A549 (cell line): ENCODE measurements around the gene CFAP65. TPM values are rescaled to one million over a fixed set of nuclear protein-coding genes. Genes with fewer than 3 reads are reported as not detected.

Experiments
- ATAC-seq, 2 experiments: fragments of 200-7000 bp in 1 of 2; fragments of >200 bp in 1 of 2; cut with Nextera tagmentation in 1 of 2; cut with Tn5 transposase in 1 of 2; 3 replicates each; pipeline versions ENCODE4 v1.8.0 to v1.9.1; 2018 to 2020; ENCODE audit warnings: mild to moderate bottlenecking in 1 of 2, moderate library complexity in 1 of 2
- CTCF ChIA-PET: fragments of 300-600 bp; sonication (Branson Sonifier 250); formaldehyde crosslinking; extraction: SDS; loops from one replicate; lab custom pipeline; 2021; ENCODE audit warnings: antibody characterized with exemption, inconsistent platforms; lab: Yijun Ruan, JAX
- POLR2A ChIA-PET: fragments of 350-600 bp; formaldehyde crosslinking; extraction: SDS; loops from one replicate; lab custom pipeline; 2021; ENCODE audit warnings: antibody characterized with exemption, inconsistent platforms; lab: Yijun Ruan, JAX
- DNase-seq, 2 experiments: peaks; one replicate each; pipeline versions ENCODE4 v3.0.0 to v3.0.0-alpha.2; 2011 to 2016; ENCODE audit warnings: low read depth in 1 of 2, low spot score in 1 of 2
- FAIRE-seq: peaks from 2 replicates; lab custom pipeline; 2011; peaks lifted over from hg19 to GRCh38; lab: Jason Lieb, UNC
- H3K27ac ChIP-seq, 2 experiments: fragments of >200 bp; sonication (Bioruptor Twin); formaldehyde crosslinking; 3 replicates each; pipeline ENCODE4 v1.5.1; 2016 to 2017
- H3K4me1 ChIP-seq: fragments of >200 bp; sonication (Bioruptor Twin); formaldehyde crosslinking; 3 replicates; pipeline ENCODE4 v1.6.1; 2016
- H3K4me2 ChIP-seq: fragments of >200 bp; sonication (Bioruptor Twin); formaldehyde crosslinking; 3 replicates; pipeline ENCODE4 v1.6.1; 2016
- H3K4me3 ChIP-seq: fragments of >200 bp; sonication (Bioruptor Twin); formaldehyde crosslinking; 3 replicates; pipeline ENCODE4 v1.5.1; 2016
- H3K9me3 ChIP-seq: fragments of >200 bp; sonication (Bioruptor Twin); formaldehyde crosslinking; 3 replicates; pipeline ENCODE4 v1.6.1; 2016
- CBX8 ChIP-seq: fragments of 200-600 bp; sonication (generic); IDR thresholded peaks from 2 replicates; pipeline ENCODE4 v1.6.1; 2016
- E2F6 ChIP-seq: IDR thresholded peaks from 2 replicates; pipeline ENCODE4 v1.6.1; 2012; ENCODE audit warnings: low read depth, borderline replicate concordance
- EP300 ChIP-seq, 2 experiments: fragments of >200 bp; sonication (Bioruptor Twin); formaldehyde crosslinking; IDR thresholded peaks; 2 replicates in 1 of 2; 3 replicates in 1 of 2; pipeline ENCODE4 v1.6.1; 2016 to 2017
- GATA3 ChIP-seq: IDR thresholded peaks from 2 replicates; pipeline ENCODE4 v1.6.1; 2012; ENCODE audit warnings: borderline replicate concordance
- HEYL ChIP-seq: fragments of 250-450 bp; sonication (Bioruptor Pico); IDR thresholded peaks from 2 replicates; pipeline ENCODE4 v1.8.0; 2021; ENCODE audit warnings: mild to moderate bottlenecking, moderate library complexity
- JUNB ChIP-seq: fragments of >200 bp; sonication (Bioruptor Twin); formaldehyde crosslinking; IDR thresholded peaks from 2 replicates; pipeline ENCODE4 v1.6.1; 2016
- POLR2AphosphoS2 ChIP-seq: conservative IDR thresholded peaks from 2 replicates; pipeline ENCODE4 v1.6.1; 2012; ENCODE audit warnings: low read length, improper control_type of control experiment, inconsistent platforms
- RAD21 ChIP-seq, 2 experiments: fragments of >200 bp in 1 of 2; sonication (Bioruptor Twin) in 1 of 2; formaldehyde crosslinking in 1 of 2; IDR thresholded peaks in 1 of 2; conservative IDR thresholded peaks in 1 of 2; 2 replicates in 1 of 2; 3 replicates in 1 of 2; pipeline ENCODE4 v1.6.1; 2012 to 2018; ENCODE audit warnings: inconsistent platforms in 1 of 2
- RARB ChIP-seq: fragments of 250-450 bp; sonication (Bioruptor Pico); IDR thresholded peaks from 2 replicates; pipeline ENCODE4 v1.8.0; 2021; ENCODE audit warnings: mild to moderate bottlenecking, moderate library complexity
- RNF2 ChIP-seq: fragments of 200-600 bp; sonication (generic); IDR thresholded peaks from 2 replicates; pipeline ENCODE4 v1.6.1; 2016; ENCODE audit warnings: low read depth, mild to moderate bottlenecking, antibody characterized with exemption, moderate library complexity, borderline replicate concordance
- WGBS: methylation state at CpG from one replicate; pipeline ENCODE4 v1.1.6; 2017; ENCODE audit errors: missing lambda C conversion rate; 5-methylcytosine and 5-hydroxymethylcytosine counted together
- polyA plus RNA-seq, 4 experiments: library from polyadenylated mRNA; depleted of rRNA in 3 of 4; stranded (reverse); fragments of >200 nt; fragmentation: RNase III in 1 of 4; extraction: RNeasy Plus Mini Kit Qiagen cat#74134 plus additional on column Dnase treatment in 1 of 4; gene quantifications; 2 replicates in 3 of 4; 3 replicates in 1 of 4; pipeline ENCODE4 v1.2.3, GENCODE V29; 2011 to 2017
- small RNA-seq, 6 experiments: library from RNA; depleted of rRNA; stranded (forward); fragments of <200 nt; gene quantifications; one replicate each; pipeline ENCODE3, GENCODE V24; 2012
- TF ChIP-seq, protein P1 (sequence below): fragments of >200 bp; sonication (Bioruptor Twin); formaldehyde crosslinking; IDR thresholded peaks from 2 replicates; pipeline ENCODE4 v1.6.1; 2016
- TF ChIP-seq, protein P2 (sequence below): IDR thresholded peaks from 2 replicates; pipeline ENCODE4 v1.6.1; 2012

The CFAP65 gene
- polyA plus RNA-seq, 2 of the 4 experiments (the other 2 are of a cell fraction), result 0.12 to 0.14 TPM

DNA sequence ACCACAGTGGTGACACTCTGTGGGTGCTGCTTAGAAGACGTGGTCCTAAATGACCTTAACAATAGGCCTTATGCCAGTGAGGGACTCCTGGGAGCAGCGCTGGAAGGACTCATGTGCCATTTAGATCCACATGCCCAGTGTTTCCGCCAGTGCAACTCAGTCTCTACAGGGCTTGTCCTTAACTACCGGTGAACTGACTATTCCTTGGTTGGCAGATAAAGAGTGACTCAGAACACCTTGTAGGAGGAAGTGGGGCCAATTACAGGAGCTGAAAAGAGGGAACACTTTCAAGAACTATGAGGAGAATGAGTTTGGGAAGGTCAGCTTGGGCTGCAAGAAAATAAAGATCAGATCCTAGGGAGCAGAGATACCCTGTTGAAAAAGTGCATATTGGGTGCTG, 83.6 kb downstream of the CFAP65 start:
- Histone ChIP-seq H3K4me1 (peaks cover 24% of the 10 kb centered on the region), H3K4me2 (no peak overlapping the region), H3K27ac (no peak overlapping the region), H3K4me3 (no peak overlapping the region), H3K9me3 (no peaks in the 10 kb centered on the region)
- TF ChIP-seq, protein P1, sequence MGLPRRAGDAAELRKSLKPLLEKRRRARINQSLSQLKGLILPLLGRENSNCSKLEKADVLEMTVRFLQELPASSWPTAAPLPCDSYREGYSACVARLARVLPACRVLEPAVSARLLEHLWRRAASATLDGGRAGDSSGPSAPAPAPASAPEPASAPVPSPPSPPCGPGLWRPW, result no peak
- TF ChIP-seq RNF2, result no peak
- FAIRE-seq (no peak), ATAC-seq (no peak), DNase-seq (no peak)
- 41% methylated on average over 4 of the region's 4 CpGs for WGBS
- ChIA-PET POLR2A (no interaction called here), CTCF (interaction anchor here (0.8 to 12.4 kb wide), 6 partner anchors 8 to 83 kb away, joined by 3 to 140 read pairs (median 8); no protein-coding TSS in a partner anchor)

DNA sequence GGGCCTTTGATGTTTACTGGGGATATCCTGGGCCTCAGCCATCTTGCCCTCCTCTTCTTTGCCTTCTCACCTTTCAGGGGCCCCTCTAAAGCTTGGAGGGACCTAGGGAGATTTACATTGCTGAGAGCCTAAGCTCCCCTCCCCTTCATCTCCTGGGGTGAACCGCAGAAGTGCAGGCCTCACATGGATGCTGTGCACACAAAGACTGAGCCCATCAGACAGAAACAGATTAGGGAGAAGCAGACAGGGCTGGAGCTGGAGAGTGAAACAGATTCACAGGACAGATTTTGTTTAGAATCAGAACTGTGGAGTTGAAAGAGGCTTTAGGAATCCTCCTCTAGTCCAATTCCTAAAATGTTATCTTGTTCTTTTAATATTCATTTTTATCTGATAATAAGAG, 85.3 kb downstream of the CFAP65 start:
- Histone ChIP-seq H3K4me1 (peaks cover 14% of the 10 kb centered on the region), H3K27ac (no peak overlapping the region), H3K4me2 (no peak overlapping the region), H3K4me3 (no peak overlapping the region), H3K9me3 (no peaks in the 10 kb centered on the region)
- CTCF ChIA-PET, result interaction anchor here (1.9 to 4.0 kb wide), 3 partner anchors 24 to 58 kb away, joined by 7 to 25 read pairs (median 10); no protein-coding TSS in a partner anchor
- 100% methylated on average over 1 of the region's 1 CpG for WGBS
- FAIRE-seq, result no peak
- POLR2A ChIA-PET, result no interaction called here
- no peak for DNase-seq
- TF ChIP-seq E2F6, result no peak
- TF ChIP-seq HEYL, result no peak
- TF ChIP-seq GATA3, result no peak
- no peak for ATAC-seq

- FAIRE-seq (no peak), ATAC-seq (no peak), DNase-seq (no peak)
- 60% methylated on average over 8 of the region's 8 CpGs for WGBS
- Histone ChIP-seq H3K9me3 (no peaks in the 10 kb centered on the region), H3K4me1 (peaks cover 3% of the 10 kb centered on the region; the same call in 1 of the 3 replicates), H3K27ac (no peak overlapping the region), H3K4me2 (no peak overlapping the region), H3K4me3 (no peak overlapping the region)
- ChIA-PET CTCF (interaction anchor here (0.6 to 3.4 kb wide), 6 partner anchors 9 to 175 kb away, joined by 3 to 10 read pairs (median 6); no protein-coding TSS in a partner anchor), POLR2A (no interaction called here)
- no peak for TF ChIP-seq HEYL
- no peak for TF ChIP-seq RARB
Observed at GRCh38 chr2:218954541-218955300, 86.6 kb downstream of the CFAP65 start.

DNA sequence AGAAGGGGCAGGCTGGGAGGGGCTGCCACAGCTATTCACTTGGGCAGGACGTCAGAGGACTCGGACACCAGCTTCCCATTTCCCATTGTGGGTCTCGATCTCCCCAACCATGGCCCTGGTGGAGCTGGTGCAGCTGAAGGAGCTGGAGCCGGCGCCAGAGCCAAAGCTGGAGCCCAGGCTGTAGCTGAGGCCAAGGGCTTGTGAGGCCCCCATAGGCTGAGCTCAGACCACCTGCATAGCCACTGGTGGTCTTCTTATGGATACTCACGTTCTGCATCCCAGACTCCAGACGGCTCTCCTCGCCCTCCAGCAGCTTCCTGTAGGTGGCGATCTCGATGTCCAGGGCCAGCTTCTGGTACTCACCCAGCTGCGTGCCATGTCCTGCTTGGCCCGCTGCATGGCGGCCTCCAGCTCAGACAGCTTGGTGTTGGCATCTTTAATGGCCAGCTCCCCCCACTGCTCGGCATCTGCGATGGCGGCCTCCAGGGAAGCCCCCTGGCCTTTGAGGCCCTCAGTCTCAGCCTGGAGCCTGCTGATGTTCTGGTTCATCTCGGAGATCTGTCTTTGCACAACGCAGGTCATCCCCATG, 87.9 kb downstream of the CFAP65 start:
- Histone ChIP-seq H3K4me2 (no peak overlapping the region), H3K4me1 (no peaks in the 10 kb centered on the region), H3K27ac (no peak overlapping the region), H3K9me3 (no peaks in the 10 kb centered on the region), H3K4me3 (no peak overlapping the region)
- 61% methylated on average over 14 of the region's 18 CpGs for WGBS
- ChIA-PET CTCF (interaction anchor here (0.6 to 4.3 kb wide), 8 partner anchors 27 to 758 kb away, joined by 3 to 18 read pairs (median 6); no protein-coding TSS in a partner anchor), POLR2A (no interaction called here)
- no peak for FAIRE-seq
- no peak for DNase-seq
- peak in 1 of 2 experiments; percentile 68; a peak in 3 of 6 replicates for ATAC-seq
- TF ChIP-seq POLR2AphosphoS2 (no peak), GATA3 (no peak), CBX8 (no peak), HEYL (no peak), EP300 (IDR thresholded peaks at IDR 0.05) (no peak), JUNB (no peak), RAD21 (conservative IDR thresholded peaks at IDR 0.05 in 1 of 2, IDR thresholded peaks at IDR 0.05 in 1 of 2) (0 out of 5 replicates have a peak, but pooled peaks of 1 of the 2 experiments have one; percentile 7)
- TF ChIP-seq, protein P2, sequence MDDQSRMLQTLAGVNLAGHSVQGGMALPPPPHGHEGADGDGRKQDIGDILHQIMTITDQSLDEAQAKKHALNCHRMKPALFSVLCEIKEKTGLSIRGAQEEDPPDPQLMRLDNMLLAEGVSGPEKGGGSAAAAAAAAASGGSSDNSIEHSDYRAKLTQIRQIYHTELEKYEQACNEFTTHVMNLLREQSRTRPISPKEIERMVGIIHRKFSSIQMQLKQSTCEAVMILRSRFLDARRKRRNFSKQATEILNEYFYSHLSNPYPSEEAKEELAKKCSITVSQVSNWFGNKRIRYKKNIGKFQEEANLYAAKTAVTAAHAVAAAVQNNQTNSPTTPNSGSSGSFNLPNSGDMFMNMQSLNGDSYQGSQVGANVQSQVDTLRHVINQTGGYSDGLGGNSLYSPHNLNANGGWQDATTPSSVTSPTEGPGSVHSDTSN, result no peak

Small RNAs within 50 kb of the gene (small RNA-seq; reads per million reads assigned to genes)
- gene MIR3131 (0 to 2.1 (median 0.78) reads per million in 6 experiments), gene MIR375 (0 to 42.9 (median 27.5) reads per million in 6 experiments)

Other genes with a start within 250 kb of the CFAP65 start
- gene PRKAG3, start 209.7 kb downstream of the CFAP65 start, polyA plus RNA-seq (2011; rRNA removed), result not detected in 2 replicates
- gene PRKAG3, start 209.7 kb downstream of the CFAP65 start, polyA plus RNA-seq (2017; fragmentation: RNase III; extraction: RNeasy Plus Mini Kit Qiagen cat#74134 plus additional on column Dnase treatment), result not detected in 3 replicates
- gene WNT6, start 181.7 kb downstream of the CFAP65 start, polyA plus RNA-seq (2011; rRNA removed), result 0.05 and 0.06 TPM in 2 replicates
- 0.08 to 0.28 TPM (median 0.10 TPM) in 3 replicates for gene WNT6, start 181.7 kb downstream of the CFAP65 start, polyA plus RNA-seq (2017; fragmentation: RNase III; extraction: RNeasy Plus Mini Kit Qiagen cat#74134 plus additional on column Dnase treatment)
- not detected in 2 replicates for gene WNT10A, start 160.7 kb downstream of the CFAP65 start, polyA plus RNA-seq (2011; rRNA removed)
- 0.04 TPM in 2 of 3 replicates, not detected in the other for gene WNT10A, start 160.7 kb downstream of the CFAP65 start, polyA plus RNA-seq (2017; fragmentation: RNase III; extraction: RNeasy Plus Mini Kit Qiagen cat#74134 plus additional on column Dnase treatment)
- 0.77 and 0.94 TPM in 2 replicates for gene CDK5R2, start 81.8 kb downstream of the CFAP65 start, polyA plus RNA-seq (2011; rRNA removed)
- 0.43 to 0.73 TPM (median 0.63 TPM) in 3 replicates for gene CDK5R2, start 81.8 kb downstream of the CFAP65 start, polyA plus RNA-seq (2017; fragmentation: RNase III; extraction: RNeasy Plus Mini Kit Qiagen cat#74134 plus additional on column Dnase treatment)
- not detected in 2 replicates for gene FEV, start 56.3 kb downstream of the CFAP65 start, polyA plus RNA-seq (2011; rRNA removed)
- not detected in 3 replicates for gene FEV, start 56.3 kb downstream of the CFAP65 start, polyA plus RNA-seq (2017; fragmentation: RNase III; extraction: RNeasy Plus Mini Kit Qiagen cat#74134 plus additional on column Dnase treatment)
- gene CRYBA2, start 48.1 kb downstream of the CFAP65 start, polyA plus RNA-seq (2011; rRNA removed), result not detected in 2 replicates
- gene CRYBA2, start 48.1 kb downstream of the CFAP65 start, polyA plus RNA-seq (2017; fragmentation: RNase III; extraction: RNeasy Plus Mini Kit Qiagen cat#74134 plus additional on column Dnase treatment), result not detected in 3 replicates
- gene IHH, start 19.4 kb upstream of the CFAP65 start, polyA plus RNA-seq (2011; rRNA removed), result not detected in 2 replicates
- gene IHH, start 19.4 kb upstream of the CFAP65 start, polyA plus RNA-seq (2017; fragmentation: RNase III; extraction: RNeasy Plus Mini Kit Qiagen cat#74134 plus additional on column Dnase treatment), result 0.08 to 0.13 TPM (median 0.10 TPM) in 3 replicates
- gene NHEJ1, start 119.3 kb upstream of the CFAP65 start, polyA plus RNA-seq (2011; rRNA removed), result 31.8 and 34.7 TPM in 2 replicates
- 18.5 to 19.1 TPM (median 18.8 TPM) in 3 replicates for gene NHEJ1, start 119.3 kb upstream of the CFAP65 start, polyA plus RNA-seq (2017; fragmentation: RNase III; extraction: RNeasy Plus Mini Kit Qiagen cat#74134 plus additional on column Dnase treatment)
- gene SLC23A3, start 128.5 kb upstream of the CFAP65 start, polyA plus RNA-seq (2011; rRNA removed), result 0.39 and 0.66 TPM in 2 replicates
- gene SLC23A3, start 128.5 kb upstream of the CFAP65 start, polyA plus RNA-seq (2017; fragmentation: RNase III; extraction: RNeasy Plus Mini Kit Qiagen cat#74134 plus additional on column Dnase treatment), result 0.80 to 0.90 TPM (median 0.83 TPM) in 3 replicates
- 22.1 and 27.6 TPM in 2 replicates for gene CNPPD1, start 135.4 kb upstream of the CFAP65 start, polyA plus RNA-seq (2011; rRNA removed)
- gene CNPPD1, start 135.4 kb upstream of the CFAP65 start, polyA plus RNA-seq (2017; fragmentation: RNase III; extraction: RNeasy Plus Mini Kit Qiagen cat#74134 plus additional on column Dnase treatment), result 22.4 to 24.0 TPM (median 23.6 TPM) in 3 replicates
- gene RETREG2, start 136.8 kb upstream of the CFAP65 start, polyA plus RNA-seq (2011; rRNA removed), result 67.5 and 83.2 TPM in 2 replicates
- gene RETREG2, start 136.8 kb upstream of the CFAP65 start, polyA plus RNA-seq (2017; fragmentation: RNase III; extraction: RNeasy Plus Mini Kit Qiagen cat#74134 plus additional on column Dnase treatment), result 42.7 to 53.3 TPM (median 52.8 TPM) in 3 replicates
- gene ZFAND2B, start 165.3 kb upstream of the CFAP65 start, polyA plus RNA-seq (2011; rRNA removed), result 29.1 and 30.3 TPM in 2 replicates
- gene ZFAND2B, start 165.3 kb upstream of the CFAP65 start, polyA plus RNA-seq (2017; fragmentation: RNase III; extraction: RNeasy Plus Mini Kit Qiagen cat#74134 plus additional on column Dnase treatment), result 18.8 to 21.2 TPM (median 19.0 TPM) in 3 replicates
- 62.5 and 71.0 TPM in 2 replicates for gene ABCB6, start 177.4 kb upstream of the CFAP65 start, polyA plus RNA-seq (2011; rRNA removed)
- 48.8 to 55.0 TPM (median 51.3 TPM) in 3 replicates for gene ABCB6, start 177.4 kb upstream of the CFAP65 start, polyA plus RNA-seq (2017; fragmentation: RNase III; extraction: RNeasy Plus Mini Kit Qiagen cat#74134 plus additional on column Dnase treatment)
- gene ATG9A, start 188.1 kb upstream of the CFAP65 start, polyA plus RNA-seq (2011; rRNA removed), result 75.2 and 115 TPM in 2 replicates
- gene ATG9A, start 188.1 kb upstream of the CFAP65 start, polyA plus RNA-seq (2017; fragmentation: RNase III; extraction: RNeasy Plus Mini Kit Qiagen cat#74134 plus additional on column Dnase treatment), result 34.6 to 41.9 TPM (median 39.2 TPM) in 3 replicates
- 29.5 and 30.3 TPM in 2 replicates for gene ANKZF1, start 188.3 kb upstream of the CFAP65 start, polyA plus RNA-seq (2011; rRNA removed)
- 17.7 to 25.1 TPM (median 23.2 TPM) in 3 replicates for gene ANKZF1, start 188.3 kb upstream of the CFAP65 start, polyA plus RNA-seq (2017; fragmentation: RNase III; extraction: RNeasy Plus Mini Kit Qiagen cat#74134 plus additional on column Dnase treatment)
- 8.7 and 10.0 TPM in 2 replicates for gene GLB1L, start 203.9 kb upstream of the CFAP65 start, polyA plus RNA-seq (2011; rRNA removed)
- 5.8 to 8.0 TPM (median 5.9 TPM) in 3 replicates for gene GLB1L, start 203.9 kb upstream of the CFAP65 start, polyA plus RNA-seq (2017; fragmentation: RNase III; extraction: RNeasy Plus Mini Kit Qiagen cat#74134 plus additional on column Dnase treatment)
- 43.3 and 53.0 TPM in 2 replicates for gene STK16, start 204.0 kb upstream of the CFAP65 start, polyA plus RNA-seq (2011; rRNA removed)
- 36.9 to 40.4 TPM (median 37.0 TPM) in 3 replicates for gene STK16, start 204.0 kb upstream of the CFAP65 start, polyA plus RNA-seq (2017; fragmentation: RNase III; extraction: RNeasy Plus Mini Kit Qiagen cat#74134 plus additional on column Dnase treatment)
- gene TUBA4B, start 211.7 kb upstream of the CFAP65 start, polyA plus RNA-seq (2011; rRNA removed), result 0.94 and 1.3 TPM in 2 replicates
- 0.55 to 0.73 TPM (median 0.71 TPM) in 3 replicates for gene TUBA4B, start 211.7 kb upstream of the CFAP65 start, polyA plus RNA-seq (2017; fragmentation: RNase III; extraction: RNeasy Plus Mini Kit Qiagen cat#74134 plus additional on column Dnase treatment)
- 222 and 251 TPM in 2 replicates for gene TUBA4A, start 212.4 kb upstream of the CFAP65 start, polyA plus RNA-seq (2011; rRNA removed)
- 450 to 495 TPM (median 462 TPM) in 3 replicates for gene TUBA4A, start 212.4 kb upstream of the CFAP65 start, polyA plus RNA-seq (2017; fragmentation: RNase III; extraction: RNeasy Plus Mini Kit Qiagen cat#74134 plus additional on column Dnase treatment)
- 25.6 and 31.0 TPM in 2 replicates for gene DNAJB2, start 237.8 kb upstream of the CFAP65 start, polyA plus RNA-seq (2011; rRNA removed)
- 37.5 to 55.5 TPM (median 53.7 TPM) in 3 replicates for gene DNAJB2, start 237.8 kb upstream of the CFAP65 start, polyA plus RNA-seq (2017; fragmentation: RNase III; extraction: RNeasy Plus Mini Kit Qiagen cat#74134 plus additional on column Dnase treatment)